DOHH2 (cell line): ENCODE results near the gene FAM234B.

Experiments used
- CTCF ChIP-seq: fragments of 200-600 bp; sonication (generic); IDR thresholded peaks from one replicate; pipeline ENCODE4 v1.5.1; 2014; ENCODE audit warnings: antibody characterized with exemption, mild to moderate bottlenecking, low read depth, low read length; ENCODE audit not compliant: poor library complexity, severe bottlenecking
- EZH2phosphoT487 ChIP-seq: fragments of 200-600 bp; sonication (generic); IDR thresholded peaks from 2 replicates; pipeline ENCODE4 v1.6.1; 2017; ENCODE audit warnings: borderline replicate concordance, mild to moderate bottlenecking, antibody characterized with exemption, low read length, moderate library complexity, mixed read lengths

DNA sequence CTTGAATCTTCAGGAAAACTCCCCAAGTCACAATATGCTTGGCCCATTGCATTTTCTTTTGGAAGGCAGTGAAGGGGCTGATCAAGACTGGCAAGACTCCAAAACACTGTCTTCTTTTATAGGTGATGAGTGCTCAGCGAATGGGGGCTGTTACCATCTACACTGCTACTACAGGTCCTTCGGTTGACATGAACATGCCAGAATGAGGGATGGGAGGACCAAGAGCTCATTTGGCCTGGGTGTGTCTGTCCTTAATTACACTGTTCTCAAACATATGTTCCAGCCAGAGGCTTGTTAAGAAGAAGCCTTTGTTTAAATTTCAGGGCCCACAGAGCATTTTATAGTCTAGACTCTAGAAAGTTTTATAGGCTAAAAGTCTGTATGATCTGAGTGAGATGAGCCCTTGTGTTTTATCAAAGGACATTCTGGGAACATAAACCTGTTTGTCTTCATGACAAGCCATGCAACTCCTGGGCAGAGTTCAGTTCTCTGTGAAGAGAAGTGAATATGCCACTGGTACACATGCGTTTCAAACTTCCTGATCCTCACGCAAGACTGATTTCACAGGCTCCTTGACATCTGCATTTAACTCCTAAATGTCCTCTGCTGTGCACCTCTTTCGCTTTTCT lies 4.7 kb upstream of the FAM234B start:
- TF ChIP-seq CTCF (no peak), EZH2phosphoT487 (no peak)
